Measurements from ENCODE around the gene EDN1.

The EDN1 gene

GRCh38 chr6:12304487-12304886 is 14.3 kb downstream of the EDN1 start:
- no peak for DNase-seq (ENCODE audit: low read depth, low spot score)
- no peak for TF ChIP-seq CTCF (IDR thresholded peaks at IDR 0.05; ENCODE audit: low read depth, low read length)
- no peak overlapping the region for H3K4me3 ChIP-seq (ENCODE audit: low read depth, low read length)
- in situ Hi-C loops (cut with HindIII; ENCODE audit: low sequenced_read_pairs), result no loop called here

GRCh38 chr6:12309070-12309469 is 18.9 kb downstream of the EDN1 start:
- no peak for DNase-seq (ENCODE audit: low read depth, low spot score)
- H3K4me3 ChIP-seq (ENCODE audit: low read depth, low read length), result no peak overlapping the region
- in situ Hi-C loops (cut with HindIII; ENCODE audit: low sequenced_read_pairs), result no loop called here
- TF ChIP-seq CTCF (IDR thresholded peaks at IDR 0.05; ENCODE audit: low read depth, low read length), result no peak

- TF ChIP-seq CTCF (IDR thresholded peaks at IDR 0.05; ENCODE audit: low read depth, low read length), result no peak
- in situ Hi-C loops (cut with HindIII; ENCODE audit: low sequenced_read_pairs), result no loop called here
- no peak overlapping the region for H3K4me3 ChIP-seq (ENCODE audit: low read depth, low read length)
- no peak for DNase-seq (ENCODE audit: low read depth, low spot score)
Observed at GRCh38 chr6:12311106-12311505, 20.9 kb downstream of the EDN1 start.

- TF ChIP-seq CTCF (IDR thresholded peaks at IDR 0.05; ENCODE audit: low read depth, low read length), result no peak
- no peak overlapping the region for H3K4me3 ChIP-seq (ENCODE audit: low read depth, low read length)
- no peak for DNase-seq (ENCODE audit: low read depth, low spot score)
- in situ Hi-C loops (cut with HindIII; ENCODE audit: low sequenced_read_pairs), result no loop called here
Observed at GRCh38 chr6:12312736-12313135, 22.6 kb downstream of the EDN1 start.

GRCh38 chr6:12313306-12313991 is 23.3 kb downstream of the EDN1 start:
- no peak for DNase-seq (ENCODE audit: low read depth, low spot score)
- in situ Hi-C loops (cut with HindIII; ENCODE audit: low sequenced_read_pairs), result no loop called here
- no peak overlapping the region for H3K4me3 ChIP-seq (ENCODE audit: low read depth, low read length)
- no peak for TF ChIP-seq CTCF (IDR thresholded peaks at IDR 0.05; ENCODE audit: low read depth, low read length)

- no peak overlapping the region for H3K4me3 ChIP-seq (ENCODE audit: low read depth, low read length)
- in situ Hi-C loops (cut with HindIII; ENCODE audit: low sequenced_read_pairs), result no loop called here
- no peak for TF ChIP-seq CTCF (IDR thresholded peaks at IDR 0.05; ENCODE audit: low read depth, low read length)
- no peak for DNase-seq (ENCODE audit: low read depth, low spot score)
Observed at GRCh38 chr6:12313992-12314589, 23.9 kb downstream of the EDN1 start.

Data from astrocyte of the spinal cord (primary cell).